HG03066 (cell line): ENCODE data around the gene MAP1LC3B.
A peak's percentile ranks its signal among the peaks of the same experiment; 100 is the strongest.
"Not testable (repeated sequence)": the region's sequence is repeated elsewhere in the genome, so short reads cannot be mapped to it uniquely, and the experiment has no call there.

ENCODE experiments used
- ATAC-seq: cut with Tn5 transposase; IDR thresholded peaks from one replicate; pipeline ENCODE4 v1.9.1; 2021; ENCODE audit warnings: low read depth; ENCODE audit not compliant: unreplicated experiment

MAP1LC3B gene

DNA sequence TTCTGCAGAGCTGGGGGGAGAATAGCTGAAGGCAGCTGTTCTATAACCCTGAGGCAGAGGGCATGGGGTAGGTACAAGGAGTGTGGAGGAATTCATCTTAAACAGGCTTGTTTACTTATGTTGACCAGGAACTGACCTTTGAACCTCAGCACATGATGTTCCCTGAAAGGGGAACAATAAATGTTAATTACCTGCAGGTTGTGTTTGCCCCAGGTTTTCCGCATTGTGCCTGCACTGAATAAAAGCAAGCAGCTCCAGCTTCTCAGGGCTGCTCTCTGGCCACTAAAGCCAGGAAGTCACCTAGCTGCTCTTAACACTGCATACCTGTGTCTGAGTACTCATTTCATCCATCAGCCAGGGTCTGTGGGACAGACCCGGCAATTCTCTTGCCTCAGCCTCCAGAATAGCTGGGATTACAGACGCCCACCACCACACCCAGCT is 12.8 kb upstream of the MAP1LC3B start:
- ATAC-seq, result not testable (repeated sequence)

DNA sequence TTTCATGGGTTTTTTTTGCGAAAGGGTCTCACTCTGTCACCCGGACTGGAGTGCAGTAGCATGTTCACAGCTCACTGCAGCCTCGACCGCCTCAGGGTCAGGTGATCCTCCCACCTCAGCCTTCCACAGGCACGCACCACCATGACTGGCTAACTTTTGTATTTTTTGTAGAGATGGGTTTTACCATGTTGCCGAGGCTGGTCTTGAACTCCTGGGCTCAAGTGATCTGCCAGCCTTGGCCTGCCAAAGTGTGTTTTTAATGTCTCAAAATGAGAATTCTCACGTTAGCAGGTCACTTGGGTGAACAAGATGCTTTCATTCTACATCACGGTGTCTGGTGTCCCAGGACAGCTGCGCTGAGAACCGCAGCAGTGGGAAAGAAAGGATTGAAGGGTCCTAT is 11.7 kb upstream of the MAP1LC3B start:
- ATAC-seq, result no peak

DNA sequence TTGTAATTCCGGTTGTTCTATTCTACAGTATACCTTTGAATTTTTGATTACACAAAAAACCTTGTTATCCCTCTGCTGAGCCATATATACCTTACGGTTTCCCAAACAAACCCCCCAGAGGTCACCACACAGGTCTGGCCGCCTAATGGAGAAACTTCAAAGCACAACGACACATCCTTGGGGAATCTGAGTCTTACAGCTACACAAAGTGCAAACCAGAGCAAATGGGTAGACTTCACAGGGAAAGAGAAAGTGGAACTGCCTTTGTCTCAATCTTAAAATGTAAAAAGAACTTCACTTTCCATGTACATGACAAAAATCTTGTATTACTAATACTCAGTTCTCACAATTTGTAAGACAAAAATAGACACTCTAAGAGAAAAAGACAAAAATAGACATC is 11.3 kb upstream of the MAP1LC3B start:
- ATAC-seq, result no peak

DNA sequence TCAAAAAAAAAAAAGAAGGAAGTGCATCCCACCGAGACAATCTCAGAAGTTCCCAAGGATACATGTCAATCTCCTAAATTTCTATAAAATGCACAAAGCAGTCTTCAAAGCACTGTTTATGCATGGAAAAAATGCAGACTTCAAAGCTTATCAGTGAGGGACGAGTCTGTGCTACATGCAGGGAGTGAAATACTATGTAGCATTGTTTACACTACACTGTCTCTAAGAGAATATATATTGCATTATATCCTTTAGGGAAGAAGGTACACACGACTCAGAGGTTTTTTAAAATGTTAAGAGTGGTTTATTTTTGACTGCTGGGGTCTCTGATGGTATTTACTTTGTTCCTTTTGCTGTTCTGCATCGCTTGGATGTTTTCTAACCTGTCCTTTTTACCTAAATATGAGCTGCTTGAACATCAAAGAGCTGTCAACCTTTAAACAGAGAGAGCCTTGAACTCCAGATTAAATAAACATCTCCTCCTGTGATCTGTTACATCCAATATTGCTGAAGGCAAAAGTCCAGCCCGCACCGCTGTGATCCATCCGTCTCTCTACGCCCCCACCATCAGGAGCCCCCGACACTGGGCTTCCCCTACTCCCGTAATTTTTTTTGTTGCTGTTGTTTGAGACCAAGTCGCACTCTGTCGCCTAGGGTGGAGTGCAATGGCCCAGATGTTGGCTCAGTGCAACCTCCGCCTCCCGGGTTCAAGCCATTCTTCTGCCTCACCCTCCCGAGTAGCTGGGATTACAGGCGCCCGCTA is 9.9 kb upstream of the MAP1LC3B start:
- ATAC-seq, result no peak

DNA sequence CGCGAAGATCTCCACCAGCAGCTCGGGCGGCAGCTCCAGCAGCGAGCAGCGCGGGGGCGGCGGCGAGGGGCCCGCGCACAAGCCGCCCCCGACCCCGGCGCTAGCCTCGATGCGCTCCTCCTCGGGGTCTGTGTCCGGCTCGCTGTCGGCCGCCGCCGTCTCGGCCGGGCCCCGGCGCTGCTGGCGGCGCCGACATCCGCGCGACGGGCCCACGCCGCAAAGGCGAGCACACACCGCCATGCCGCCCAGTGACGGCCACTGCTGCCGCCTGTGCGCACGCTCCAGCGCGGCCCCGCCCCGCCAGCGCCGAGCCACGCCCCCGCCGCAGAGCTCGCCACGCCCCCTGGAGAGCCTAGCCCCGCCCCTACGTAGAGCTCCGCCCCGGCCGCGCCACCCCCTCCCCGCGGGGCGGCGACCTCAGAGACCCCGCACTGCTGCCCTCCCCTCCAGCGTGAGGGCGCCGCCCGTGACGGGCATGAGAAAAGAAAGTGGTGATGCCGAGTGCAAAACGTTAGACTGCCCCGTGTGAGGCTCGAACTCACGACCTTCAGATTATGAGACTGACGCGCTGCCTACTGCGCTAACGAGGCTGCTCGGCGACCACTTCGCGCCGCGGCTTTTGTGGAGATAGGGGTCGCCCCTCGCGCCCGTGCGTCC is 8.5 kb upstream of the MAP1LC3B start, which contains the start of gene FBXO31:
FBXO31 (minus strand) TSS at position 272 of the 657 bp plus-strand sequence; CDS start at position 240, 32 bp downstream.
- peak; percentile 39 for ATAC-seq

DNA sequence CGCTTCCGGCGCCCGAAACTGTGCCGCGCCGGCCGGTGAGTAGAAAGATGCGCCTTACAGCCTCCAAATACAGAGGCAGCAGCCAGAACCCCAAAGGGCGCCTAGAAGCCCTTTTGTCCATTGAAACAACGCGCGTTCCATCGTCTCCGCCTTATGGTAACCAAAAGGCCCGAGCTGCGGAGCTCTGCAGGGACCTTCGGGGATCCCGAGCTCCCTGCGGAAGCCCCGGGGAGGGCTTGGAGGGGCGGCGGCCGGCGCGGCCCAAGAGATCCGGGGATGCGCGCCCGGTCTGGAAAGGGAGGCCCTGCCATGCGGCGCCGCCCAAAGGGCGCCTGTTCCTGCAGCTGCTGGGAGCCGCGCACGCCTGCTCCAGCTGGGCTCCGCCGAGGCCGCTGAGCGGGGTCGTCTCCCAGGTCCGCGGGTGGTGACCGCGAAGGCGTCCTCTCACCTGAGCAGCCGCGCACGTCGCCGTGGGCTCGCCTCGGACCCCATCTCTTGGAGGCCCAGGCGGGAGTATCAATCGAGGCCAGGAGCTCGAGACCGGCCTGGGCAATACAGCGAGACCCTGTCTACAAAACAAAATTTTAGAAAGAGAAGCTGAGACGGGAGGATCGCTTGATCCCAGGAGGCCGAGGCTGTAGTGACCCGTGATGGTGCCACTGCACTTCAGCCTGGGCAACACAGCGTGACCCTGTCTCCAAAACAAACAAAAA is 7.8 kb upstream of the MAP1LC3B start:
- ATAC-seq, result no peak

DNA sequence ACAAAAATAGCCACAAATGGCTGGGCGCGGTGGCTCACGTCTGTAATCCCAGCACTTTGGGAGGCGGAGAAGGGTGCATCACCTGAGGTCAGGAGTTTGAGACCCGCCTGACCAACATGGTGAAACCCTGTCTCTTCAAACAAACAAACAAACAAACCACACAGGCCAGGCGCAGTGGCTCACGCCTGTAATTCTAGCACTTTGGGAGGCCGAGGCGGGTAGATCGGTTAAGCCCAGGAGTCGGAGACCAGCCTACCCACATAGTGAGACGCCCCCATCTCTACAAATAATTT is 7.3 kb upstream of the MAP1LC3B start:
- not testable (repeated sequence) for ATAC-seq

DNA sequence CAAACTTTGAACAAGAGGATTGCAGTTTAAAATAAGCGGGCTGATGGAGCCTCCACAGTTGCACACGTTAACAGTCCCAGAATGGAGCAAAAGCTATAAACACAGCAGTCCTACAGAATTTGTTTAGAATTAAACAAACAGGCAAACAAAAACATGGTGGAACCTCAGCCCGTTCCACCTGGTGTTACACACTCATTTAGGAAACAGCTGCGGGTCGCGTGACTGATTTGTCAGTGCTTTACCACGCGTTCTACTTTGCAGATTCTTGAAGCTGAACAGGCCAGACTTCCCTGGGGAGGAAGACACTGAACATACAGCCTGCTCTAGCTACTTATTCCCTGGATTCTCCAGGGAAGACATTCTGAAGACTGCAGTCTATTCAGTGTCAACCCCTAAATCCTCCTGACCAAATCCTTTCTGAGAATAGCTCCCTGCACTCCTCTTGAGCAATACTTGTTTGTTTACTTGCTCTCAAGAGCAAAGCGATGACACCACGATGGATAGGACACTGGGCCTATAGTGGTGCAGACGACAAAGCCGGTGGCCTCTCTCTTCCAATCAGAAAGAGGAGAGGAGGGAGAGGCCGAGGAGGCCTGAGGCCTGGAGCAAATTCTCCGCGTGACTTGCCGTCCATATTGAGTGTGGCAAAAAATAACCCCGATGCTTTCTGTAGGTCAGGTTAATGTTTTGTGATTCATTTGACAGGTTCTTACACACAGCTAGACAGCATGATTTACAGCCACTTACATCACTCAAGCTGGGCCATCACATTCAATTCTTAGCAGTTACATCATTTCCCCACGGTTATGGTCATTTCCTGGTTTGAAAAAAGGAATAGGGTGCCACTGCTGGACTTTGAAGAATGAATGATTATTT is 4.0 kb upstream of the MAP1LC3B start:
- peak; percentile 52 for ATAC-seq

DNA sequence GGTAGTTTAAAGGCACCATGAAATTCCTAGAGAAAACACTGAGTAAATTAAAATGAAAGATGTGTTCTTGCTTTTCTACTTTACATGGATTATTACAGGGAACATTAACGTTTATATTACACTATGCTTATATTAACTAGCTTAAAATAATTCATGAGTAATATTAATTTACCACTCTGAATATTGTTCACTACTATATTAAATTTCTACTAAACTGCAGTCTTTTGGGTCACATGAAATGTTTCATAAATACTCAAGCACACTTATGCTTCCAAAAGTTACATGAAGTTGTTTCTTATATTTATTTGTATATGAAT is 3.4 kb upstream of the MAP1LC3B start:
- no peak for ATAC-seq

DNA sequence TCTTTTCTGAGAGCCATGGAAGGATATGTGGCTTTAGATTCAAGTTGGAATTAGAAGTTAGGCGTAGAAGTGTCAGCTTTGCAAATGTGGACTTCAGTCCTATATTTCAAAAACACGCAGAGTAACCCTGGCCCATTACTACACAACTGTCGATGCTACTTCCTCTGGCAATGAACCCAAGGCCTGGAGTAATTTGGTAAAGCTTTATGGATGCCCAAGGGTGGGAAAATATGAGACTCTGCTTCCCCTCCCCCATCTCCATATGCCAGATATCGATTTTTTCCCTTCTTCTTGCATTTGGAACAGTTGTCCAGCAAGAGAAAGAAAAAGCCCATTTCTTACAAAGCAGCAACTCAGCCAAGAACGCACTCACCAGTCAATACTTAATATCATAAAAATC is 2.9 kb upstream of the MAP1LC3B start:
- no peak for ATAC-seq

DNA sequence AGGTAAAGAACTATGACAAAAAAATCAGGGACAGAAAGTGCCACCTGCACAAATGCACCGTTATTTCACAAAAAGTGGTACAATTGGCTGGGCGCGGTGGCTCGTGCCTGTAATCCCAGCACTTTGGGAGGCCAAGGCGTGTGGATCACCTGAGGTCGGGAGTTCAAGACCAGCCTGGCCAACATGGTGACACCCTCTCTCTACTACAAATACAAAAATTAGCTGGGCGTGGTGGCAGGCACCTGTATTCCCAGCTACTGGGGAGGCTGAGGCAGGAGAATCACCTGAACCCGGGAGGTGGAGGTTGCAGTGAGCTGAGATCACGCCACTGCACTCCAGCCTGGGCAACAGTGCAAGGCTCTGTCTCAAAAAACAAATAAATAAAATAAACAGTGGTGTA is 2.2 kb upstream of the MAP1LC3B start:
- ATAC-seq, result not testable (repeated sequence)

DNA sequence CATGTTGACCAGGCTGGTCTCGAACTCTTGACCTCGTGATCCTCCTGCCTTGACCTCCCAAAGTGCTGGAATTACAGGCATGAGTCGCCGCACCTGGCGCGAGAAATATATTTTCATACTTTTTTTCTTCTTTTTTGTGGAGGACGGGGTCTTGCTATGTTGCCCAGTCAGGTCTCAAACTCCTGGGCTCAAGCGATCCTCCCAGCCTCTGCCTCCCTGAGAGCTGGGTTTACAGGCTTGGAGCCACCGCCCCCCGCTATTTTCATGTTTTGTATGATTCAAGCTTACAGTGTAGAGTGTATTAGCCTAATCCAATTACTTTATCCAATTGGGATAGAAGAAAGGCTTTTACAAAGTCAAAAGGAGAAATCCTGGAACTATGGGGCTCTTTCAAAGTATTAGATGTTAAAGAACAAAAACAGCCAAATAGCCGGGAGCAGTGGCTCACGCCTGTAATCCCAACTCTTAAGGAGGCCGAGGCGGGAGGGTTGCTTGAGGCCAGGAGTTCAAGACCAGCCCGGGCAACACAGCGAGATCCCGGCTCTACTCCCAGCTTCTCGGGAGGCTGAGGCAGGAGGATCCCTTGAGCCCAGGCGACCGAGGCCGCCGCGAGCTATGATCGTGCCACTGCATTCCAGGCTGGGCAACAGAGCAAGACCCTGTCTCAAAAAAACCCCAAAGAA is 1.4 kb upstream of the MAP1LC3B start:
- no peak for ATAC-seq

DNA sequence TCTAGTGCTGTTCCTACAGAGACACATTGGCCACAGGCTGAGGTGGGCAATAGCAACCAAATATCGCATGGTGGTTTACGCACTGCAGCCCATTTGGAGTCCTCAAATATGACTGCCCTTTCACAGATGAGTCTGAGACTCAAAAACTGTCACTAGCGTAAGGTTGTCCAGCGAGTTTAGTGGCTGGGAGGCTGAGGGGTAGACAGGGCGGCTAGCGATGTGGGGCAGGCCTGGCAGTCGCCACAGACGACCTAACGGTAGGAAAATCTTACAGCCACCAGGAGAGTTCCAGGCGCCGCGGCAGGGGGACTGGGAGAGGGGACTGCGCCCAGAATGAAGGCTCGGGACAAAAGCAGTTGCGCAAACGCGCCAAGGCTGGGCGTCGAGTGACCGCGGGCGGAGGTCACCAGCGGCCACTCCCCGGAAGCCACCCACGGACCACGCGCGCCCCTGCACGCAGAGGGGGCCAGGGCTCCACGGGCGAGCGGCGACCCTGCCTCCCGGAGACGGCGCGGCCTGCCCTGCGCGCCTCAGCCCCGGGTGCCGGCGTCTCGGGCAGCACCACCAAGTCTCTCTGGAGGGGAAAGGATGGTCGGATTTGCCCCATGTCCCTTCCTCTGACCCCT is 699 bp upstream of the MAP1LC3B start:
- peak; percentile 19 for ATAC-seq

DNA sequence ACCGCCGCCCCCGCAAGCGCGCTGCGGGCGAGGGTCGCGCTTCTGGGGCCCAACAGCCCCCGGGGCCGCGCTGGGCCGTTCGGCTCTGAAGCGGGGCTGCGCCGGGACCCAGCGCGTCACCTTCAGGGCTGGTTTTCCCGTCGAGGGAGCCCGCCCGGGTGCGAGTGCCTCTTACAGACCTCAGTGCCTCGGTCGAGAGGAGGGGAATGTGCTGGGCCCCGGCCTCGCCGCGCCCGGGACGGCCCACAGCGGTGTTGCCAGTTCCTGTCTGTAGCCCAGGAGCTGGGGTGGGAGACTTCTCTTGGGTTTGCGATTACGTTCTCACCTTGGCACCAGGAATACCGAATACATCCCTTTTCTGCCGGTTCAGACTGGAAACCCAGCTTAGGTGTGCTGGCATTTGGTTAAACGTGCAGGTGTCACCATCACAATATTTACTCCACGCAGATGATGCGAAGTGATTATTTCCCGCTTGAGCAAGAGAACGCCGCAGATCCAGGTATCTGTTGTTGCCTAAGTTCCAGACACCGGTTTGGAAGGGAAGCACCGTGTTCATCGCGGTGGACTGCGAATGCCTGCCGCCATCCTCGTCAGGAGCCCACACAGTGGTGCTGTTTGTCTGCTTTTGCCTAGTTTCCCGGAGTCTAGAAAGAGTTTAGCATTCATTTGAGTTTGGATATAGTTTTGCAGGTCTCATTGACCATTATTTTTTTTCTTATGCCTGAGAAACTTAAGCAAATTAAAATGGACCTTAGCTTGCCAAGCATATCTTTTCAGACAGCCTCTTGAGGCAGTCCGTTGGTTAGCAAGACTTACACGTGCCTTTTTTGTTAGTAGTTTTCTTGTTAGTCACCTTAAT is 914 bp downstream of the MAP1LC3B start:
- no peak for ATAC-seq

DNA sequence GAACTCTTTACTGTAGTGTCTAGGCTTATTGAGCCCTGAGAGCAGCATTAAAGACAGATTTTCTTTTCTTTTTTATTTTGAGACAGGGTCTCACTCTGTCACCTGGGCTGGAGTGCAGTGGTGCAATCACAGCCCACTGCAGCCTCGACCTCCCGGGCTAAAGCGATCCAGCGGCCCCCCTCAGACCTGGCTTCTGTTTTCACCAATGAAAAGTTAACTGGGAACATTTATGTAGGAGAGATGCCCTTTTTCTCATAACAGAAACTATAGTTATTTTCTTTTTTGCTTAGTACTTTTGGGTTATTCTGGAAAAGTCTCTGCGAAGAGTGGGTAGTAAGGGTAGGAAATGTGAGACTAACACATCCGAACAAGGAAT is 1.5 kb downstream of the MAP1LC3B start:
- ATAC-seq, result no peak

DNA sequence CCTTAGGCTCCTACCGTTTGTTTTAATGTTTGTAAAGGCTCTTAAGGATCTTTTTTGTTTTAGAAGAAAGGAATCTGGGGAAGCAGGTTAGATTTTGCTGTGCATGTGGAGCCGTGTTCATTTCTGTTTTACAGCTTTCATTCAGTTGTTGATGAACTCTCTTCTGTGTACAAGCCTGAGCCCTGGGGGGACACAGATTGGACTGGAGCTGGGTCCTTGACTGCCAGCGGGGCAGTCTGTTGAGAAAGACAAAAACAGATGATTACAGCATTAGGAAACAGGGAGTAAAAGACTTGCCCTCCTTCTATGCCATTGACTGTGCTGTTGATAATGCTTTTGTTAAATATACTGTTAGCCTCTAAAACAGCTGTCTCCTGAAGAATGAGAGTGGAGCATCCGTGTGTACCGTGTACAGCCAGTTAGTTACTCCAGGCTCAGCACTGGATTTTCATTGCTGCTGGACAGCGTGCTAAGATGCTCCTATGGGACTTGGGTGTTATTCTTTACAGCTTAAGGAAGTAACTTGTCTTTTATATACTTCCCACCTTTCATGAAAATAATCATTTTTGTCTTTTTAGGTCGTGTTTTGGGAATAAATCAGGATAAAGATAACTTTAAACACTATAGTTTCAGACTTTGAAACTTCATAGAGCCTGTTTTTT is 3.2 kb downstream of the MAP1LC3B start:
- no peak for ATAC-seq

DNA sequence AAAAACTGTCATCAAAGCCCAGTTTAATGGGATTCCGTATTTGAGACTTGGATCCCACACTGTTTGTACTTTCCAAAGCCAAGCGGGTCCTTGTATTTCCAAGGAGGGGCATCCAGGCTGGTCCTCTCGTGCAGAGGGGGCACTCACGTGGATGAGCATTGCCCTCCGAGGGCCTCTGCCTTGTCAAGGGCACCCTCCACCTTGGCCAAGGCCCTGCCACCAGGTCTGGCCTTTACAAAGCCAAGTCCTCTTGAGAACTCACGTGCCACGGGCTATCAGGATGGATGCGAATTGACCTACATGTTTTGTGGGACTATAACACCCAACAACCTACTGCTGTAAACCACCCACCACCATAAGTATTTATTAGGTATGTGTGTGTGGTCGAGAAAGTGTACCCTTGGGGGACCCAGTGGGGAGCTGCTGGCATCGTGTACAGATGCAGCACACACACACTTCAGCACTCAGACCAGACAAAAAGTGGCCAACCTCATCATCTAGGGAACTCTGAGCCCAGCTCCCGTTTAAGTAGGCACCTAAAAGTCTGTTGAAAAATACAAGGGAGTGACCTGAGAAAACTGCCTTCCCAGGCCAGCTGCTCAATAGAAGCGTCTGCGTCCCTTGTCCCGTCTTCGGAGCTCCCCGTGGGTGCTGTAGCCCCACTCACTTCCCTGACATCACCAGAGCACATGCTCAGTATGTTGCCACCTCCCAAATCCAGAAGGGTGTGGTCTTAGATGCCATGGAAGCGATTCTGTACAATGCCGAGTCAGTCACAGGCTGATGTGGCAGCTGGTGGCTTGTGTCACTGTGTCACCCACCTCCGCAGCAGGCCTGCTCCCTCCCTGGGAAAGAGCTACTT is 12.9 kb downstream of the MAP1LC3B start:
- ATAC-seq, result no peak
